SK-N-MC (cell line): Measurements from ENCODE around the gene SERINC3.
"Not testable (repeated sequence)": the region's sequence is repeated elsewhere in the genome, so short reads cannot be mapped to it uniquely, and the experiment has no call there.

Source experiments
- DNase-seq: peaks from one replicate; pipeline ENCODE4 v3.0.0-alpha.2; 2011; ENCODE audit warnings: low read depth, low spot score
- H3K27ac ChIP-seq: fragments of 200-600 bp; sonication (generic); 2 replicates; pipeline ENCODE4 v1.5.1; 2016; ENCODE audit warnings: mixed run types
- H3K36me3 ChIP-seq: fragments of 200-600 bp; sonication (generic); 2 replicates; pipeline ENCODE4 v1.6.1; 2017; ENCODE audit warnings: antibody characterized with exemption, low read length, mixed read lengths; ENCODE audit not compliant: insufficient read depth
- H3K4me3 ChIP-seq: fragments of 200-600 bp; sonication (generic); 2 replicates; pipeline ENCODE4 v1.5.1; 2016
- H3K9ac ChIP-seq: fragments of 200-600 bp; sonication (generic); 2 replicates; pipeline ENCODE4 v1.8.0; 2017; ENCODE audit warnings: mixed run types, mixed read lengths; ENCODE audit not compliant: insufficient read length
- H3K9me3 ChIP-seq: fragments of 200-600 bp; sonication (generic); 2 replicates; pipeline ENCODE4 v1.6.1; 2017; ENCODE audit warnings: low read depth, mild to moderate bottlenecking, antibody characterized with exemption, low read length, moderate library complexity, mixed read lengths
- EZH2 ChIP-seq: fragments of 200-600 bp; sonication (generic); IDR thresholded peaks from one replicate; pipeline ENCODE4 v1.6.1; 2017; ENCODE audit warnings: antibody characterized with exemption
- FOXP2 ChIP-seq: optimal IDR thresholded peaks from 2 replicates; pipeline ENCODE3; 2011; ENCODE audit warnings: mild to moderate bottlenecking, moderate library complexity; ENCODE audit not compliant: insufficient read depth; ENCODE audit errors: extremely low read length, control extremely low read depth
- POLR2AphosphoS5 ChIP-seq: IDR thresholded peaks from 2 replicates; pipeline ENCODE4 v1.6.1; 2012; ENCODE audit warnings: mild to moderate bottlenecking, low read depth, low read length, borderline replicate concordance

Gene SERINC3

DNA sequence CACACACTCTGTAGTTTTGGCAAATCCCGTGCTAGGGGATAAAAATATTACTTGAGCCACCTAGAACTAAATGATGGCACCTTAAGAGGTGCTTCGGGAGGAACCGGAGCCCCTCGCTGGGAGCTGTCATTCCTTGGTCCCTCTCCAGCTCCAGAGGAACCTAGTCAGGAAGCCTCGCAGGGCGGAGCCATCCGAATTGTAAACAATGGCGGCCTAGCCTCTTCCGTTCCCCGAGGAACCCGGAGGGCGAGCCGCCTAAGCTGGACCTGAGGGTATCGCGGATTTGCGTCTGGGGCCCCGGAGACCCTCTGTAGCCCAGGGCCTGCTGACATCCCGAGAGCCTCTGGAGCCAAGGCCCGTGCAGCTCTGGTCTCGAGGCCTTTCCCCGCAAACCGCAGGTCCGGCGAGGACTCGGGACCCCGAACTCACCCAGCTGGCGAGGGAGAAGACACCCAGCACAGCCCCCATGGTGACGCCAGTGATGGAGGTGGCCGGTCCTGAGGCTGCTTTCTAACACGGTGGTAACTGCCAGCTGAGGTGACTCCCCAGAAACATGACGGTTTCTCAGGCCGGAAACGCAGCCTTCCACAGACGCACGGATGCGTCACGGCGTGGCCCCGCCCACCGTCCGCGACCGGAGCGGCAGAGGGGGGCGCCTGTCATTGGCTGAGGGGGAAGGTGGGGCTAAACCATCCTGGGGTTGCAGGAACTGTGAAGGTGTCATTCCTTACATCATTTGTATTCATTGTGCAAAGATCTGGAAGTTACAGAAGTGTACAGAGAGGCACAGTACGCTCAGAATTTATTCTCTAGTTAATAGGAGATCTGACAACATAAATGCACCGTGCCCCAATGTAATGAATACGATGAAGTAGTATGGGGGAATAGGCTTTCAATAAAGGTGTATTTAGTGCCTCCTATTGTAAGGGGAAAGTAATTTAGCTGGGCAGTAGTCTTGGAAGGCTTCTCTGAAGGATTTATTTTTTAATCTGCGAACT lies at the start of gene SERINC3:
Gene SERINC3, minus strand, starts transcription at position 587 of the 998 bp plus-strand sequence. Its CDS starts 119 bp downstream, at position 468.
- peak; percentile 81 for TF ChIP-seq POLR2AphosphoS5
- TF ChIP-seq FOXP2 = peak; percentile 73
- no peak for TF ChIP-seq EZH2

GRCh38 chr20:44571362-44571988 lies 49.6 kb upstream of the SERINC3 start:
- H3K9ac ChIP-seq = peak overlapping the region; percentile 45
- H3K36me3 ChIP-seq = no peaks in the 10 kb centered on the region
- no peaks in the 10 kb centered on the region for H3K9me3 ChIP-seq
- TF ChIP-seq EZH2 (no peak), POLR2AphosphoS5 (no peak), FOXP2 (no peak)
- peak overlapping the region; percentile 43 for H3K4me3 ChIP-seq
- no peak for DNase-seq
- H3K27ac ChIP-seq = peak overlapping the region; percentile 100

More for the DNA sequence above, at the start of gene SERINC3:
- H3K27ac ChIP-seq = peak within 1 kb of the TSS; percentile 65; the same call in 1 of the 2 replicates
- no peaks in the 10 kb centered on the region for H3K9me3 ChIP-seq
- DNase-seq = peak; percentile 56
- H3K4me3 ChIP-seq = peak within 1 kb of the TSS; percentile 97
- H3K36me3 ChIP-seq = 0 out of 2 replicates have a peak, but pooled peaks cover 2% of the 10 kb centered on the region
- H3K9ac ChIP-seq = peak within 1 kb of the TSS; percentile 96

GRCh38 chr20:44570367-44570766 lies 48.5 kb upstream of the SERINC3 start:
- TF ChIP-seq FOXP2 (no peak), POLR2AphosphoS5 (no peak), EZH2 (no peak)
- DNase-seq = no peak
- Histone ChIP-seq H3K4me3 (no peak overlapping the region), H3K9me3 (no peaks in the 10 kb centered on the region), H3K27ac (no peak overlapping the region), H3K36me3 (no peaks in the 10 kb centered on the region), H3K9ac (no peak overlapping the region)

- no peaks in the 10 kb centered on the region for H3K9me3 ChIP-seq
- no peak overlapping the region for H3K27ac ChIP-seq
- H3K9ac ChIP-seq = no peak overlapping the region
- TF ChIP-seq POLR2AphosphoS5 (no peak), EZH2 (no peak), FOXP2 (no peak)
- no peak overlapping the region for H3K4me3 ChIP-seq
- H3K36me3 ChIP-seq = no peaks in the 10 kb centered on the region
- no peak for DNase-seq
Observed at GRCh38 chr20:44566811-44567210, 44.9 kb upstream of the SERINC3 start.

DNA sequence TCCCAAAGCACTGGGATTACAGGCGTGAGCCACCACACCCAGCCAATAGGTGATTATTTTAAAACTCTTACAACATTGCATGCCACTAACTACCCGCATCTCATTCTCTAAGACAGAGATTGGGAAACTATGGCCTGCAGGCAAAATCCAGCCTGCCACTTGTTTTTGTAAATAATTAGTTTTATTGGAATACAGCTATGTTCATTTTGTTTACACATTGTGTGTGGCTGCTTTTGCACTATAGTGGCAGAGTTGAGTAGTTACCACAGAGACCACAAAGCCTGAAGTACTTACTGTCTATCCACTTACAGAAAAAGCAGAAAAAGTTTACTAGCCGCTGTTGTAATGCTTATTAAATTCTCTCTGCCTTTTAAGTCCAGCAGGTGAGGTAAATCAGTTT lies 44.1 kb upstream of the SERINC3 start:
- TF ChIP-seq POLR2AphosphoS5 (no peak), FOXP2 (no peak), EZH2 (no peak)
- Histone ChIP-seq H3K9ac (no peak overlapping the region), H3K9me3 (no peaks in the 10 kb centered on the region), H3K27ac (no peak overlapping the region), H3K4me3 (no peak overlapping the region), H3K36me3 (no peaks in the 10 kb centered on the region)
- no peak for DNase-seq

GRCh38 chr20:44561876-44562275 lies 40.0 kb upstream of the SERINC3 start:
- H3K9ac ChIP-seq = no peak overlapping the region
- TF ChIP-seq FOXP2 (no peak), EZH2 (no peak), POLR2AphosphoS5 (no peak)
- no peak overlapping the region for H3K27ac ChIP-seq
- H3K4me3 ChIP-seq = no peak overlapping the region
- no peaks in the 10 kb centered on the region for H3K36me3 ChIP-seq
- no peak for DNase-seq
- H3K9me3 ChIP-seq = no peaks in the 10 kb centered on the region

DNA sequence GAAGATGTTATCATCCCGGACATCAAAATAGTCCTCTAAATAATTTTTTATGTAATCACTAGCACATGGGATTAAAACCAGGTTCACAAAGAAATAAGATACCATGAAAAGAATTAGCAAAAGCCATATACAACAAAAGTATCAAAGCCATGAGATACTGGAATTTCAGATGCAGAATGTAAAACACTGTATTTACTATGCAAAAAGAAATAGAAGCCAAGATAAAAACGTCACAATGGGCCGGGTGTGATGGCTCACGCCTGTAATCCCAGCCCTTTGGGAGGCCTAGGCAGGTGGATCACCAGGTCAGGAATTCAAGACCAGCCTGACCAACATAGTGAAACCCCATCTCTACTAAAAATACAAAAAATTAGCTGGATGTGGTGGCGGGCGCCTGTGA lies 38.9 kb upstream of the SERINC3 start:
- H3K27ac ChIP-seq = not testable (repeated sequence)

DNA sequence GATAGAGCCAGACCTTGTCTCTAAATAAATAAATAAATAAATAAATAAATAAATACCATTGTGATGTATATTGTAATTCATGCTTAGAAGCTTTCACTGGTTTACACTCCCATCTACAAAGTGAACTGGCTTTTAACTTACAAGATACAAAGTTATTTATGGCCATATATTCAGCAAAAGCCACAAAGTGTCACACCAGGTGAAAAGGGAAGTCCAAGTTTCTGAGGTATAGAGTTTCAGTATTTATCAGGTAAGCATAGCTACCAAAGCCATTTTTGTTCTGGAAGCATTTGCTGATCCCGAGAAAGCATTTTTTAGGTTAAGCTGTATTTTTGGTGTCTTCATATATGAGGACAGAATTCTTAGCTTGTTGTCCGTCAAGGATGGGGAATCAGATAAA lies 38.4 kb upstream of the SERINC3 start:
- Histone ChIP-seq H3K9me3 (no peaks in the 10 kb centered on the region), H3K36me3 (no peaks in the 10 kb centered on the region), H3K4me3 (no peak overlapping the region), H3K27ac (no peak overlapping the region), H3K9ac (no peak overlapping the region)
- no peak for DNase-seq
- TF ChIP-seq POLR2AphosphoS5 = no peak

More for the DNA sequence above, 38.9 kb upstream of the SERINC3 start:
- H3K9ac ChIP-seq, H3K9me3 ChIP-seq, H3K4me3 ChIP-seq, DNase-seq, H3K36me3 ChIP-seq: not testable (repeated sequence)

DNA sequence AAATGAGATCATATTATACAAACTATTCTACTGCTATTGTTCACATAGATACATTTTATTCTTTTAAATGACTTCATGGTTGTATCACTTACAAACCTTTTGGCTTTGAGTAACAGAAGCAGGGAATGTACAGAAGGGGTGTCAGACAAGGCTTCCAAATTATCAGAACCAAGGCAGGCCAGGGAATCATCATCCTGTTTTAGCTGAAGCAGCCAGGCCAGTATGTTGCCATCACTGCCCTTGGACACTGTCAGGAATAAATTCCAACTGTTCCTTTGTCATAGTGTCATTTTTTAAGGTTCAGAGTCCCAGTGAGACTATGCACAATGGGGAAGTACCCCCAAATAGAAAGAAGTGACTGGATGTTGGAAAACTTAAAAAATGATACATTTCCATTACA lies 37.4 kb upstream of the SERINC3 start:
- H3K27ac ChIP-seq = no peak overlapping the region
- H3K4me3 ChIP-seq = no peak overlapping the region
- no peaks in the 10 kb centered on the region for H3K9me3 ChIP-seq
- no peak for DNase-seq
- TF ChIP-seq EZH2 (no peak), FOXP2 (no peak), POLR2AphosphoS5 (no peak)
- H3K36me3 ChIP-seq = no peaks in the 10 kb centered on the region
- H3K9ac ChIP-seq = no peak overlapping the region
